Liver (tissue), 3 donors: ENCODE measurements around the gene DMD.

Source experiments
- CTCF ChIP-seq: fragments of 150-350 bp; IDR thresholded peaks from 2 replicates; pipeline ENCODE4 v1.5.1; 2017; ENCODE audit warnings: improper control_type of control experiment, low read depth, low read length; ENCODE audit not compliant: missing input control
- HNF4G ChIP-seq: IDR thresholded peaks from 2 replicates; pipeline ENCODE4 v1.6.1; 2016; ENCODE audit warnings: antibody characterized with exemption
- RAD21 ChIP-seq, 2 donors: IDR thresholded peaks; 2 replicates each; pipeline ENCODE4 v1.6.1; 2016; ENCODE audit warnings: antibody characterized with exemption in 2 of 2, mild to moderate bottlenecking in 2 of 2
- REST ChIP-seq: IDR thresholded peaks from 2 replicates; pipeline ENCODE4 v1.6.1; 2016; ENCODE audit warnings: antibody characterized with exemption, mild to moderate bottlenecking
- RXRA ChIP-seq, 2 donors: IDR thresholded peaks; 2 replicates each; pipeline ENCODE4 v1.6.1; 2017 to 2018; ENCODE audit warnings: antibody characterized with exemption in 2 of 2, mild to moderate bottlenecking in 1 of 2
- TAF1 ChIP-seq: conservative IDR thresholded peaks from 2 replicates; pipeline ENCODE4 v1.6.1; 2016; ENCODE audit warnings: antibody characterized with exemption, mild to moderate bottlenecking
- donor health status: healthy.
- donor health status: healthy.

DNA sequence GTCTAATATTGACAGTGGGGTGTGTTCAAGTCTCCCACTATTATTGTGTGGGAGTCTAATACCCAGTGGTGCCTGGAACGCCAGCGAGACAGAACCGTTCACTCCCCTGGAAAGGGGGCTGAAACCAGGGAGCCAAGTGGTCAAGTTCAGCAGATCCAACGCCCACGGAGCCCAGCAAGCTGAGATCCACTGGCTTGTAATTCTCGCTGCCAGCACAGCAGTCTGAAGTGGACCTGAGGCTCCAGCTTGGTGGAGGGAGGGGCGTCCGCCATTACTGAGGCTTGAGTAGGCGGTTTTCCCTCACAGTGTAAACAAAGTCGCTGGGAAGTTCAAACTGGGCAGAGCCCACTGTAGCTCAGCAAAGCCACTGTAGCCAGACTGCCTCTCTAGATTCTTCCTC is 407.3 kb downstream of the DMD start:
- no peak for TF ChIP-seq CTCF
- TF ChIP-seq REST, result no peak
- no peak for TF ChIP-seq RAD21 (IDR thresholded peaks at IDR 0.05)
- TF ChIP-seq HNF4G, result no peak
- TF ChIP-seq RXRA (IDR thresholded peaks at IDR 0.05), result no peak
- TF ChIP-seq TAF1, result no peak
